GM10266 (cell line): Measurements from ENCODE around the gene CASP8.

Experiments
- DNase-seq: peaks from one replicate; pipeline ENCODE4 v3.0.0; 2012; ENCODE audit errors: extremely low spot score
- TF ChIP-seq, protein P1 (sequence below): IDR thresholded peaks from 2 replicates; pipeline ENCODE4 v1.5.1; 2012; ENCODE audit warnings: mild to moderate bottlenecking, low read depth; ENCODE audit not compliant: control insufficient read depth, insufficient read depth; ENCODE audit errors: missing control alignments

The CASP8 gene

DNA sequence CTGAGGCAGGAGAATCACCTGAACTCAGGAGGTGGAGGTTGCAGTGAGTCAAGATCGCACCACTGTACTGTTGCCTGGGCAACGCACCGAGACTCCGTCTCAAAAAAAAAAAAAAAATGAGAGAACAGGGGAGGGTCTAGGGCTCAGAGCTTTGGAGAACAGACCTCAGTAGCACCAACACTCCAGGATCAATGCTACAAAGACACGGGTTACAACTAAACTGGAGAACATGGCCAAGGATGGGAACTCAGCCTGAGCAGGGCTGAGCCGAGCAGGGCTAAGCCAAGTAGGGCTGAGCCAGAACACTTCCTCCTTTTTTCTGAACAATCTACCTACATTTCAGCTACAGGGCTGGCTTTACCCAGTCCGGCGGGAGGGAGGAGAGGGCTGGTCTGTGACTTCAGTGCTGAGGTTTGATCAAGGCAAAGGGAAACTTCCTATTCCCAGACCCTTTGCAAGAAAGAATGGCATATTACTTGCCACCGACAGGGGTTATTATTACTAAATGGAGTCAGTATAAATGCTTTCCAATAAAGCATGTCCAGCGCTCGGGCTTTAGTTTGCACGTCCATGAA lies 2.9 kb upstream of the CASP8 start:
- no peak for DNase-seq

GRCh38 chr2:201257956-201258665 lies 2.2 kb upstream of the CASP8 start:
- DNase-seq, result peak; percentile 58
- TF ChIP-seq, protein P1, sequence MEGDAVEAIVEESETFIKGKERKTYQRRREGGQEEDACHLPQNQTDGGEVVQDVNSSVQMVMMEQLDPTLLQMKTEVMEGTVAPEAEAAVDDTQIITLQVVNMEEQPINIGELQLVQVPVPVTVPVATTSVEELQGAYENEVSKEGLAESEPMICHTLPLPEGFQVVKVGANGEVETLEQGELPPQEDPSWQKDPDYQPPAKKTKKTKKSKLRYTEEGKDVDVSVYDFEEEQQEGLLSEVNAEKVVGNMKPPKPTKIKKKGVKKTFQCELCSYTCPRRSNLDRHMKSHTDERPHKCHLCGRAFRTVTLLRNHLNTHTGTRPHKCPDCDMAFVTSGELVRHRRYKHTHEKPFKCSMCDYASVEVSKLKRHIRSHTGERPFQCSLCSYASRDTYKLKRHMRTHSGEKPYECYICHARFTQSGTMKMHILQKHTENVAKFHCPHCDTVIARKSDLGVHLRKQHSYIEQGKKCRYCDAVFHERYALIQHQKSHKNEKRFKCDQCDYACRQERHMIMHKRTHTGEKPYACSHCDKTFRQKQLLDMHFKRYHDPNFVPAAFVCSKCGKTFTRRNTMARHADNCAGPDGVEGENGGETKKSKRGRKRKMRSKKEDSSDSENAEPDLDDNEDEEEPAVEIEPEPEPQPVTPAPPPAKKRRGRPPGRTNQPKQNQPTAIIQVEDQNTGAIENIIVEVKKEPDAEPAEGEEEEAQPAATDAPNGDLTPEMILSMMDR, result no peak

More for the DNA sequence above, 2.9 kb upstream of the CASP8 start:
- TF ChIP-seq, protein P1, result no peak

DNA sequence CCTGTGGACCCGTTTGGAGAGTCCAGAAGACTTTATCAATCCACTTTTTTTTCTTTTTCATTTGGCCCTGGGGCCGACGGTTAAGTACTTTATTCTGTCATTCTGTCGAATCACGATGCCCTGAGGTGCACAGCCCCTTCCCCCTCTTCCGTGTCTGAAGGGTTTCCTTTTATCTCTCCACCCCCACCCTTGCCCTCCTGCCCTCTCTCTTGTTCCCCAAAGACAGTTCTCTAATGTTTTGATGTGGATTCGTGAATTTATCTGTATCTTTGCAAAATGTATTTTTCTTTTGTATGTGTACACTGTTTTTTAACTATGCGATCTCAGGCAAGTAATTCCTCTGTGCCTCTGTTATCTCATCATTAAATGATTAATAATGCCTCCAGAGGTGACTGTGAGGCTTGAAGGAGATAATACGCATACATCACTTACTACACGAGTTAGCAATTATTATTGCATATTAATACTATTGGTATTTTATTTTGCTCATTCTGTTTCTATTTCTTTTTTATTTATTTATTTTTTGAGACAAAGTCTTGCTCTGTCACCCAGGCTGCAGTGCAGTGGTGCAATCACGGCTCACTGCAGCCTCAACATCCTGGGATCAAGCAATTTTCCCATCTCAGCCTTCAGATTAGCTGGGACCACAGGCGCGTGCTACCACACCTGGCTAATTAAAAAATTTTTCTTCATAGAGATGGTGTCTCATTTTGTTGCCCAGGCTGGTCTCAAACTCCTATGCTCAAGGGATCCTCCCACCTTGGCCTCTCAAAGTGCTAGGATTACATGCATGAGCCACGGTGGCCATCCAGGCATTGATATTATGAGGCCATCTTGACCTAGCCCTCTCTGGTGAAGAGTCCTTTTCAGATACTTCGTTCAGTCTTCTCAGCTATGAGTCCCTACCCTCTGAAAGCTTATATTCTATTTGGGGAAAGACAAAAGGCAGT lies 1.4 kb upstream of the CASP8 start:
- no peak for DNase-seq
- TF ChIP-seq, protein P1, result no peak

- TF ChIP-seq, protein P1, result no peak
- no peak for DNase-seq
Observed at GRCh38 chr2:201261471-201261870, 1.1 kb downstream of the CASP8 start.

DNA sequence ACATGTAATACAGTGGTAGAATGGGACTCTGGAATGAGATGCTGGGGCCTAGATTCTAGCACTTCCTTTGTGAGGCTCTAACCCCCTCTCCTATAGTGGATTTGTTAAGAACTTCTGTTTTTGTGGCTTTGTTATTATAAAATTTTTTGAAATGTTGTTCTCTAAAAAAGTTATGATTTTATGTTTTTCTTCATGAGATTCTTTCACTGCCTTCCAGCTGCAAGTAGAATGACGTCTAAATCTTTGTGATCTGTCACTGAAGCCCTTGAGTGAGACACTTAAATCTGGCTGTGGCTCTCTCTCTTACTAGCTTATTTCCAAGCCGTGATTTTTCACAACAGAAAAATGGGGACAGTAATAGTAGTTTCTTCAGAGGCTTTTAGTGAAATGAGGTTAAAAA lies 1.6 kb downstream of the CASP8 start:
- DNase-seq, result no peak
- TF ChIP-seq, protein P1, result no peak

DNA sequence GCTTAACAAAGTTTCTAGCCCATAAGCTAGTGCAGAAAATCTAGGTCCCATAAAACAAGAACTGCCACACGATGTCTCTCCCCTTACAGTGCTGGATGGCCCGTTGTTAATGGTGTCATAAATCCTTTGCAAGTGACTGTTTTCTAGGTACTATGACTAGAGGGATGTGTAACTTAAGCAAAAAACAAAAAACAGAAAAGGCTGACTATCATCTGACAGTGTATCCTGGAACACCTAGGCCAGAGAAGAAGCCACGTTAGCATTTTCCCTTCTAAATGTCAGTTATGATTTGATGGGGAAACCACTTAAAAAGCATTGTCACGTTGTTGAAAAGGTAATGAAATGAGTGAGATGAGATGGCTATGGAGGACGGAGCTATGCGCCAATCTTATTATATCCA lies 2.4 kb downstream of the CASP8 start:
- DNase-seq, result no peak
- TF ChIP-seq, protein P1, result no peak
